ENCODE measurements around the gene ROBO1. TPM values are rescaled to one million over a fixed set of nuclear protein-coding genes. Genes with fewer than 3 reads are reported as not detected.

The ROBO1 gene
- total RNA-seq, 1 donor from 2014 or later = 169 TPM

DNA sequence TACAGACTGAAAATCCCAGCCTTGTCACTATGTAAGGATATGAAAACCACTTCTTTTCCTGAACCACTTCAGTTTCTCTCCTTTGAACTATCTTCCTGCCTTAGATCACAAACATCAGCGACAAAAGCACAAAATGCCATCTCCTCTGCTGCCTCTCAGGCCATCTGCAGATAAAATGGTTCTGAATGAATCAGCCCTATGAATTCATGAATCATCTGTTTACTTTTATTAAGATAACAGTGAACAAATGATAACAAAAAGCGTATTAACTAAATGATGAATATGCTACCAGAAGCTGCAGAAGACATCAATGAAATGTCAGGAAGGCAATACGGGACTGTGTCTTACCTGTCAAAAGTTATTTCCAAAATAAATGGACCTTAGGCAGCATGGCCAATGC is 928.1 kb downstream of the ROBO1 start:
- peaks cover 7% of the 10 kb centered on the region for H3K36me3 Mint-ChIP-seq
- Histone ChIP-seq H4K20me1 (ENCODE audit: low read depth) (no peaks in the 10 kb centered on the region), H3K9ac (no peak overlapping the region), H3K27ac (no peak overlapping the region), H3K36me3 (no peaks in the 10 kb centered on the region), H3K4me1 (peaks cover 9% of the 10 kb centered on the region), H3K9me3 (ENCODE audit: low read depth) (no peaks in the 10 kb centered on the region), H3K79me2 (ENCODE audit: low read depth) (peaks cover 89% of the 10 kb centered on the region), H3K4me2 (no peak overlapping the region), H3K27me3 (no peaks in the 10 kb centered on the region), H3K4me3 (no peak overlapping the region), H3F3A (ENCODE audit: low read depth) (peaks cover 6% of the 10 kb centered on the region), H2AFZ (replicated peaks) (no peak overlapping the region)
- no peak overlapping the region for H3K27ac Mint-ChIP-seq
- H3K4me3 Mint-ChIP-seq = no peak overlapping the region
- no peaks in the 10 kb centered on the region for H3K27me3 Mint-ChIP-seq (ENCODE audit: insufficient read depth, low read depth)
- DNase-seq (ENCODE audit: low spot score) = no peak
- no peak for TF ChIP-seq EZH2phosphoT487 (IDR thresholded peaks at IDR 0.05)
- no peak for TF ChIP-seq EZH2 (IDR thresholded peaks at IDR 0.05)
- TF ChIP-seq, protein P1, sequence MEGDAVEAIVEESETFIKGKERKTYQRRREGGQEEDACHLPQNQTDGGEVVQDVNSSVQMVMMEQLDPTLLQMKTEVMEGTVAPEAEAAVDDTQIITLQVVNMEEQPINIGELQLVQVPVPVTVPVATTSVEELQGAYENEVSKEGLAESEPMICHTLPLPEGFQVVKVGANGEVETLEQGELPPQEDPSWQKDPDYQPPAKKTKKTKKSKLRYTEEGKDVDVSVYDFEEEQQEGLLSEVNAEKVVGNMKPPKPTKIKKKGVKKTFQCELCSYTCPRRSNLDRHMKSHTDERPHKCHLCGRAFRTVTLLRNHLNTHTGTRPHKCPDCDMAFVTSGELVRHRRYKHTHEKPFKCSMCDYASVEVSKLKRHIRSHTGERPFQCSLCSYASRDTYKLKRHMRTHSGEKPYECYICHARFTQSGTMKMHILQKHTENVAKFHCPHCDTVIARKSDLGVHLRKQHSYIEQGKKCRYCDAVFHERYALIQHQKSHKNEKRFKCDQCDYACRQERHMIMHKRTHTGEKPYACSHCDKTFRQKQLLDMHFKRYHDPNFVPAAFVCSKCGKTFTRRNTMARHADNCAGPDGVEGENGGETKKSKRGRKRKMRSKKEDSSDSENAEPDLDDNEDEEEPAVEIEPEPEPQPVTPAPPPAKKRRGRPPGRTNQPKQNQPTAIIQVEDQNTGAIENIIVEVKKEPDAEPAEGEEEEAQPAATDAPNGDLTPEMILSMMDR (IDR thresholded peaks at IDR 0.05) = no peak
- peaks cover 3% of the 10 kb centered on the region for H3K4me1 Mint-ChIP-seq
- peaks cover 4% of the 10 kb centered on the region for H3K9me3 Mint-ChIP-seq

DNA sequence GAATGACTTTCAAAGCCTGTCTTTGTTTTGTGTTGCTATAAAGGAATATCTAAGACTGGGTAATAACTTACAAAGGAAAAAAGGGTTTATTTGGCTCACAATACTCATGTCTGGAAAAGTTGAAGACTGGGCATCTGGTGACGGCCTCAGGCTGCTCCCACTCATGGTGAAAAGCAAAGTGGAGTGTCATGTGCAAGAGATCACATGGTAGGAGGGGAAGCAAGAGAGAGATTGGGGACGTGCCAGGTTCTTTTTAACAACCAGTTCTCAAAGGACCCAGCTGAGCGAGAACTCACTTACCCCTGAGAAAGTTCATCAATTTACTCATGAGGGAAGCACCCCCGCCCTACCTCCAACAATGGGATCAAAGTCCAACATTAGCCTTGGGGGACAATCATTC is 929.4 kb downstream of the ROBO1 start:
- TF ChIP-seq, protein P1 (IDR thresholded peaks at IDR 0.05) = no peak
- no peak for TF ChIP-seq EZH2phosphoT487 (IDR thresholded peaks at IDR 0.05)
- no peak for TF ChIP-seq EZH2 (IDR thresholded peaks at IDR 0.05)
- Histone ChIP-seq H3K9me3 (ENCODE audit: low read depth) (no peaks in the 10 kb centered on the region), H3K27me3 (no peaks in the 10 kb centered on the region), H3K9ac (no peak overlapping the region), H3K4me2 (no peak overlapping the region), H3K79me2 (ENCODE audit: low read depth) (peaks cover 90% of the 10 kb centered on the region), H3K36me3 (no peaks in the 10 kb centered on the region), H2AFZ (replicated peaks) (no peak overlapping the region), H3K4me3 (no peak overlapping the region), H3K27ac (no peak overlapping the region), H3K4me1 (peaks cover 9% of the 10 kb centered on the region), H4K20me1 (ENCODE audit: low read depth) (no peaks in the 10 kb centered on the region), H3F3A (ENCODE audit: low read depth) (peaks cover 1% of the 10 kb centered on the region)
- H3K36me3 Mint-ChIP-seq = peaks cover 7% of the 10 kb centered on the region
- DNase-seq (ENCODE audit: low spot score) = no peak
- peaks cover 4% of the 10 kb centered on the region for H3K9me3 Mint-ChIP-seq
- no peaks in the 10 kb centered on the region for H3K27me3 Mint-ChIP-seq (ENCODE audit: insufficient read depth, low read depth)
- H3K27ac Mint-ChIP-seq = no peak overlapping the region
- peaks cover 3% of the 10 kb centered on the region for H3K4me1 Mint-ChIP-seq
- H3K4me3 Mint-ChIP-seq = no peak overlapping the region

DNA sequence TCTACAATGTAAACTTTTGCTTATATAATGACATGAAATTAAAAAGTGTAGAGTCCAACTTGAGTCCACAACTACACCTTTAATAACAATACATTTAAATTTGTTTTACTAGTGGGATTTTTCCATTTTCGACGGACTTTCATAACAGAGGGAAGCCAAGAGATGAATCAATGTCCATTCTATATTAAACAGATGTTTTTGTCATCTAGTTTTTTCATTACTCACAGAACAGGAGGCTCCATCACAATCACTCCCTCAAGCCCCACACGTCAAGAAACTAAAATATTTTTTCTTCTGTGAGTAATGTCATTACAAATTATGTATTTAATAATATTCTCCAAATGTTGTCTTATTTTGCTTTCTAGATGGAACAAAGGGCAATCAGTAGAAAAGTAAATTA is 932.9 kb downstream of the ROBO1 start:
- H2AFZ ChIP-seq (replicated peaks) = no peak overlapping the region
- H3K9me3 Mint-ChIP-seq = peaks cover 4% of the 10 kb centered on the region

More for the DNA sequence above, 932.9 kb downstream of the ROBO1 start:
- Histone ChIP-seq H3K4me2 (no peak overlapping the region), H3K9me3 (ENCODE audit: low read depth) (no peaks in the 10 kb centered on the region), H3F3A (ENCODE audit: low read depth) (no peaks in the 10 kb centered on the region), H3K79me2 (ENCODE audit: low read depth) (peaks cover 95% of the 10 kb centered on the region), H3K4me1 (peaks cover 9% of the 10 kb centered on the region), H3K27ac (no peak overlapping the region), H3K27me3 (no peaks in the 10 kb centered on the region), H3K4me3 (no peak overlapping the region), H3K9ac (no peak overlapping the region), H4K20me1 (ENCODE audit: low read depth) (no peaks in the 10 kb centered on the region), H3K36me3 (no peaks in the 10 kb centered on the region)
- TF ChIP-seq EZH2phosphoT487 (IDR thresholded peaks at IDR 0.05) (no peak), EZH2 (IDR thresholded peaks at IDR 0.05) (no peak)
- TF ChIP-seq, protein P1 (IDR thresholded peaks at IDR 0.05) = no peak
- H3K4me3 Mint-ChIP-seq = no peak overlapping the region
- no peak overlapping the region for H3K27ac Mint-ChIP-seq
- H3K36me3 Mint-ChIP-seq = peaks cover 9% of the 10 kb centered on the region
- peaks cover 3% of the 10 kb centered on the region for H3K4me1 Mint-ChIP-seq
- H3K27me3 Mint-ChIP-seq (ENCODE audit: insufficient read depth, low read depth) = no peaks in the 10 kb centered on the region
- no peak for DNase-seq (ENCODE audit: low spot score)
